Measurements from ENCODE around the gene EIF2B4.
A peak's percentile ranks its signal among the peaks of the same experiment; 100 is the strongest.
"Not testable (repeated sequence)": the region's sequence is repeated elsewhere in the genome, so short reads cannot be mapped to it uniquely, and the experiment has no call there.

Gene EIF2B4

DNA sequence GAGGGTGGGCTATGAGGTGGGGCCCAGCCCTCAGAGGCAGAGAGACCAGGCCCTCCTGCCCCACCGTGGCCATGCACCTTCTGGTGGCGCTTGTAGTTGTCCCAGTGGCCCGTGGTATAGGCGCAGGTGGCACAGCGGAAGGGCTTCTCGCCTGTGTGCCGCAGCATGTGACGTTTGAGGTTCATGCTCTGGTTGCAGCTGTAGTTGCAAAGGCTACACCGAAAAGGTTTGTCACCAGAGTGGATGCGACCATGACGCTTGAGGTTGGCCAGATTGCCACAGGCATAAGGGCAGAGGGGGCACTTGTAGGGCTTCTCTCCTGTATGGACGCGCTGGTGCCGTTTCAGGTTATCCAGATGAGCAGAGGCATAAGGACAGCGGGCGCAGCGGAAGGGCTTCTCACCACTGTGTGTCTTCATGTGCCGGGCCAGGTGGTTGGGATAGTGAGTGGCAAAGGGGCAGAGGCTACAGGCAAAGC lies 7.5 kb upstream of the EIF2B4 start:
- DNase-seq, result no peak

GRCh38 chr2:27376866-27377617 lies 6.9 kb upstream of the EIF2B4 start:
- no peak for DNase-seq

- no peak for DNase-seq
These were observed 6.2 kb upstream of the EIF2B4 start for GRCh38 chr2:27376151-27376865.

DNA sequence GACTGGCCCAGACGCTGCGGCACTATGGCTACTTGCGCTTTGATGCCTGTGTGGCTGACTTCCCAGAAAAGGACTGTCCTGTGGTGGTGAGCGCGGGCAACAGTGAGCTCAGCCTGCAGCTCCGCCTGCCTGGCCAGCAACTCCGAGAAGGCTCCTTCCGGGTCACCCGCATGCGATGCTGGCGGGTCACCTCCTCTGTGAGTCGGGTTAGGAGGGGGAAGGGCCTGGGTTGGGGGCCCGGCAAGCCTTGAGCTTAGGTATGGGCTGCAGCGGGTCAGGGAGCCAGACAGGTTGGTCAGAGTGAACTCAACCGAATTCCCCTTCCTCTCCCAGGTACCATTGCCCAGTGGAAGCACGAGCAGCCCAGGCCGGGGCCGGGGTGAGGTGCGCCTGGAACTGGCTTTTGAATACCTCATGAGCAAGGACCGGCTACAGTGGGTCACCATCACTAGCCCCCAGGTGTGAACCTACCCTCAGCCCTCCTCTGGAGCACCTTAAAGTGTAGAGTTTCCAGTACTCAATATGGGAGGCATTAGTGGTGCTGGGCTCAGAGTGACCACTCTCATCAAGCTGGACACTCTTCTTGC lies 5.5 kb upstream of the EIF2B4 start:
- DNase-seq, result no peak

DNA sequence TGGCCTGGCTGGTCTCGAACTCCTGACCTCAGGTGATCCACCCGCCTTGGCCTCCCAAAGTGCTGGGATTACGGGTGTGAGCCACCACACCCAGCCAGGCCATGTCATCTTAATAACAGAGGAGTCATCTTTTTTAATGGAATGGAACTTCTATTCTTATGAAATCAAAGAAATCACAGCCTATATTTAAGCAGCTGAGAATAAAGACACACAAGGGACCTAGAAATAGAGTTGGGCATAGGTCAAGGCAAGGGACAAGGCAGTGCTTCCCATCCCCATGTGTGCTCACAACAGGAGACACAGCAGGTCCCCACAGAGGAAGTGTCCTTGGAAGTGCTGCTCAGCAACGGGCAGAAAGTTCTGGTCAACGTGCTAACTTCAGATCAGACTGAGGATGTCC lies 3.4 kb upstream of the EIF2B4 start:
- no peak for DNase-seq

DNA sequence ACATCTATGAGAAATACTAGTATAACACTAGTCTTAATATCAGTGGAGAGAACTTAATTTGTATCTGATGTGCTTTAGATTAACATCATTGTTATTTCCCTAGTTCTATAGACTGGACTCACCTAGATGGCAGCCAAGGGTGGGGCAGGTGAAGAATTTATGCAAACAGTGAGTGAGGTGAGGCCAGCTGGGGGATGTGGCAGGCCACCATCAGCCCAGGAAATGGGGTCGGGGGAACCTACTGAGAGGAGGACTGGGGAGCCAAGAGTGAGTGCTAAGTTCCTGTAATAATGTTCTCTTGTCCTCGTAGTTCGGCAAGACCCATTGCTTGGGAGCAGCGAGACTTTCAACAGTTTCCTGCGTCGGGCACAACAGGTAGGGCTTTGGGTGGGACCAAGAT lies 2.8 kb upstream of the EIF2B4 start:
- no peak for DNase-seq

GRCh38 chr2:27370816-27371620 lies 880 bp upstream of the EIF2B4 start:
- peak in 1 of 2 donors; percentile 15 for DNase-seq

DNA sequence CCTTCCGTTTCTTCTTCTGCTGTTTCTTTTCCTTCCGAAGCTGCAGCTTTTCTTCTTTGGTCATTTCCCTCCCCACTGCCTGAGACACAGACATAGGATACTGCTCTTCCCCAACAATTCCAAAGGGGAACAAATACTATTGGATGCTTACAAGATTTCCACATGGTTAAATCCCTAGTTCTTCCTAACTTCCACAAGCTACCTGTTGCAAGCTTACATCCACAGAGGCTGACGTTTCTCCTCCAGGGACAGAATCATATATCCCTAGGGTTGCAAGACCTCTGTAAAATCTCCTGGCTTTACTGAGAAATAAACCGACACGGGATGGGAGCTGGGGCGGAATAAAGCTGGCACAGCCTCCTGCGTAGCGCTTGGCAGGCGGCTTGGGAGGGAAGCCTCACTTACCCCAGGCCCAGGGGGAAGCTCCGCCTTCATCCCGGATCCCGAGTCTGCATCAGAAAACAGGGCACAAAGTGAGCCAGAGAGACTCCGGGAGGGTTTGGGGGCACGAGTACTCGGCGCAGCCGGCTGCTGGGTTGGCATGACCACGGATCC lies 590 bp downstream of the EIF2B4 start:
- no peak for DNase-seq

- DNase-seq, result no peak
These were observed 6.2 kb downstream of the EIF2B4 start for GRCh38 chr2:27363933-27364332.

DNA sequence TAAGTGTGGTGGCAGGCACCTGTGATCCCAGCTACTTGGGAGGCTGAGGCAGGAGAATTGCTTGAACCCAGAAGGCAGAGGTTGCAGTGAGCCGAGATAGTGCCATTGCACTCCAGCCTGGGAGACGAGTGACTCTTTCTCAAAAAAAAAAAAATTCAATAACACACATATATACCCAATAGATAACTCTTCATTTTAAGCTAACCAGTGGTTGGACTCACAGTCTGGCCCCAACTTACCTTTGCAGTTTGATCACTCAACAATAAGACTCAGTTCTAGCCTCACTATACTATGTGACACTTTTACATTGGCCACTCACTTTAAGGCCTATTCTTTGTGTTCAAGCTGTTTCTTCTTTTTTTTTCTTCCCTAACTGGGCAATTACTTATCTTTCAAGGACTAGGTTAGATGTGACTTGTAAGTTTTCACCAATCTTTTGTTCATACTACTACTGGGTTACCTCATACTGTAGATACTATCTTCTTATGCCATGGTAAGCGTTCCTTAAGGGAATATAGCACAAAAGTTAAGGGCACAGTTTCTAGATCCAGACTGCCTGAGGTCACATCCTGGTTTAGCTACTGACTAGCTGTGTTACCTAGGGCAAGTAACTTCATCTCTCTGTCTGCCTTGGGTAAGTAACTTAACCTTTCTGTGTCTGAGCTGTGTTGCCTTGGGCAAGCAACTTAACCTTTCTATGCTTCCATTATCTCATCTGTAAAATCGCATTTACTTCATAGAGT lies 7.3 kb downstream of the EIF2B4 start:
- DNase-seq, result no peak

GRCh38 chr2:27356382-27357181 lies 13.6 kb downstream of the EIF2B4 start, which contains the start of gene GTF3C2:
Gene GTF3C2, minus strand, starts transcription at chr2:27356764. Its CDS starts 13,210 bp downstream, at chr2:27343554.
- peak; percentile 83 to 85 for DNase-seq

DNA sequence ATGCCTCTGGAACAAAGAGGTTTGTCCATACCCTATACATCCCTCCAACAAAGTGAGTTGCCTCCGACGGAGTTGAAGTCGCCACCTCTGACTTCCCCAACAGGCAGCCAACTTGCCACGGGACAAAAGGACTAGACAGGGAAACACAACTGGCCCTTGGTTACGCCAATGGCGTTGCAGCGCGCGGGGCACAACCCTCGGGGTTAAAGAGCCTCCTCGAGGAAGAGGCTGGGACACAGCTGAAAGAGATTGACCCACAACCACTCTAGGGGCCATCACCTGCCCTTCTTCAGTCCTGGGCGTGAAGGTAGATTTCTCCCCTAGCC lies 14.1 kb downstream of the EIF2B4 start:
- no peak for DNase-seq

DNA sequence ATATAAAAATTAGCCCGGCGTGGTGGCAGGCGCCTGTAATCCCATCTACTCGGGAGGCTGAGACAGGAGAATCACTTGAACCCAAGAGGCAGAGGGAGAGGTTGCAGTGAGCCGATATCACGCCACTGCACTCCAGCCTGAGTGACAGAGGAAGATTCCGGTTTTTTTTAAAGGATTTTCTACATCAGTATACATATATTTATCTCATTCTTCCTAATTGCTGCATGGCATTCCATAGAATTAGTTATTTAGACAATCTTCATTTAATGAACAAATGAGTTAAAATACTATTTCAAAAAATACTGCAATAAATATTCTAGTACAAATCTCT lies 15.6 kb downstream of the EIF2B4 start:
- no peak for DNase-seq

DNA sequence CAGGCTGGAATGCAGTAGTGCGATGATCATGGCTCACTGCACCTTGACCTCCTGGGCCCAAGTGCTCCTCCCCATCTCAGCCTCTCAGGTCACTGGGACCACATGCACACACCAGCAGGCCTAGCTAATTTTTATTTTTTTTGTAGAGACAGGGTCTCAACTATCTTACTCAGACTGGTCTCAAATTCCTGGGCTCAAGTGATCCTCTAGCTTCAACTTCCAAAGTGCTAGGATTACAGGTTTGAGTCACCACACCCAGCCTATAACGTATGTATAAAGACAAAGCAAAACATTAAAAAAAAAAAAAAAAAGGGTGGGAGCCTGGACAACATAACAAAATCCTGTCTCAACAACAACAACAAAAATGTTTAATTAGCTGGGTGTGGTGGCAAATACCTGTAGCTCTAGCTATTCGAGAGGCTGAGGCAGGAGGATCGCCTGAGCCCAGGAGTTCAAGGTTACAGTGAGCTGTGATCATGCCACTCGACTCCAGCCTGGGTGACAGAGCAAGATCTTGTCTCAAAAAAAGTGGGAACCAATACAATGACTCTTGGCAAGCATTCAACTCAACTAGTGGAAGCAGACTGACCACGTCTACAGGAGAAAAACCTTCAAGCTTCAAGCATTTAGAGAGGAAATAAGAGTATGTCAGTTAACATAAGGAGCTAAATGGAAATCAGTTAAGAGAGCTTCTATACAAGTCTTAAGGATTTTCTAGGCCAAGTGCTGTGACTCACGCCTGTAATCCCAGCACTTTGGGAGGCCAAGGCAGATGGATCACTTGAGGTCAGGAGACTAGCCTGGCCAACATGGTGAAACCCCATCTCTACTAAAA lies 16.2 kb downstream of the EIF2B4 start:
- DNase-seq, result no peak

DNA sequence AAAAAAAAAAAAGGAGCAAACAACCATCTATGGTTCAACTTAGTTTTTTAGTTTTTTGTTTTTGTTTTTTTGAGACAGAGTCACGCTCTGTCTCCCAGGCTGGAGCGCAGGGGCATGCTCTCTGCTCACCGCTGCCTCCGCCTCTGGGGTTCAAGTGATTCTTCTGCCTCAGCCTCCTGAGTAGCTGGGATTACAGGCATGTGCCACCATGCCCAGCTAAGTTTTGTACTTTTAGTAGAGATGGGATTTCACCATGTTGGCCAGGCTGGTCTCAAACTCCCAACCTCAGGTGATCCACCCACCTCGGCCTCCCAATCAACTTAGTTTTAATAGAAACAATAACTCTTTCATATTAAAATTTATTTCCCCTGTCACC lies 16.8 kb downstream of the EIF2B4 start:
- not testable (repeated sequence) for DNase-seq

DNA sequence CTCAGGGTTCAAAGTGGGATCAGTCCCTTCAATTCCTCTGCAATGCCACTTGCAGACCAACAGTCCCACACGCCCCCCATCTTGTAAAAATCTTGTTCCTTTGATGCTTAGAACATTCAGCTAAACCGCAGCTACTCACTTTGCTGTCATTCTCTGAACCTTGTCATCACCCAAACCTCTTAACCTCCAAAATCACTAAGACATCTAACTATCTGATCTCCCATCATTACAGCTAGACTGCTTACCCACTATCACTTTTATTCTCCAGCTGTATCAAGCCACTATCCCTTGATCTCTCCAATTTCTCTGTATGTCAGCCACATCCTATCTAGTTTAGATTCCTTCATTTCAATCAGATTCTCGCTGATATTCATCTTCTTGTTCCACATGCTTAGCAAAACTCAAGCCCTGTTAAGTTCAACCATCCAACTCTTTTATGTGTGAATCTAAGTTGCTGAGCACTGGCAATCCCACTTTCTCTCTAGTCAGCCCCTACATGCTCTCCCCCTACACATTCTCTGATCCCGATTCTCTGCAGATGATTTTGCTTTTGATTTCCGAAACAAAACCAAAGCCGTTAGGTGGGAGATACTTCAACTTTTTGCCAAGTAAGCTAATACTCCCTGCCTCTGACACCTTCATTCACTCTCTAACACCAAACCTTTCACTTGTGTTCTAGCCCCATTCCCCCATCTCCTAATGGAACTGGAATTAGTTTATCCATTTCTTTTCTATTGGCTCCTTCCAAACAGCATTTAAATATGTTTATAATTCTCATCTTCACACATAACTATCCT lies 18.1 kb downstream of the EIF2B4 start:
- no peak for DNase-seq

DNA sequence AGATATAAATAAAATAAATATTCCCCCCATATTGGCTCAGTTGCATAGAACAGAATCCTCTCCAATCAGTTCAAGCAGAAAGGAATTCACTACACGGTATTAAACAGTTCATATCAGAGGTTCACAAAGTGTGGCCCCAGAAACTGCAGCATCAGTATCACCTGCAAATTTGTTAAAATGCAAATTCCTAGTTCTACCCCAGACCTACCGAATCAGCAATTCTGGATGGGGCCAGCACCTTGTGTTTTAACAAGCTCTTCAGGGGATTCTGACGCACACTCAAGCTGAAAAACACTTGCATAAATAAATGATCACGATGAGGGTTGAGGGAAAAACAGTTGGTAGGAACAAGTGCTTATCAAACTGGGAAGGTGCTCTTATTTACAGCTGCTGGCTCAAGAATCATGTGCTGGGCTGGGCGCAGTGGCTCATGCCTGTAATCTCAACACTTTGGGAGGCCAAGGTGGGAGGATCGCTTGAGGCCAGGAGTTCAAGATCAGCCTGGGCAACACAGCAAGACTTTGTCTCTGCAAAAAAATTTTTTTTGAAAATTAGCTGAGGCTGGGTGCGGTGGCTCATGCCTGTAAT lies 19.9 kb downstream of the EIF2B4 start:
- no peak for DNase-seq

GRCh38 chr2:27347641-27348040 lies 22.5 kb downstream of the EIF2B4 start:
- no peak for DNase-seq

DNA sequence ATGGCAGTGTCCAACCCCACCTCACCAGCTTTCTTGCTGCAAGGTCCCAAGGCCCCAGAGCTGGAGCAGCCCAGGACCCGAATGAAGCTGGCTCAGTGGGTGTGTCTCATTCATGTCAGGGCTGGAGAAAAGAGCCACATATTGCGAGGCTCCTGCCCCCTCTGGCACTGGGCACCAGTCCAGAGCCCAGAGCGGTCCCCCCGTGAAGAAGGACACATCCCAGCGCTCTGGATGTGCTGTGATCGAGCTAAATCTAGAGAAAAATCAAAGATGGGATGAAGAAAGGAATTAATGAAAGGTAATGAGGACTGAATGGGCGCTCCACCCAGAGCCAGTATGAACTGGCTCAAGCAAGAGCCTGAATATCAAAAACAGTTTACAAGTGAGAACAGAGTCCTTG lies 34.0 kb downstream of the EIF2B4 start:
- DNase-seq, result no peak
